GM13976 (cell line): Measurements from ENCODE around the gene SLC26A11.
"Not testable (repeated sequence)": the region's sequence is repeated elsewhere in the genome, so short reads cannot be mapped to it uniquely, and the experiment has no call there.

Experiments
- DNase-seq: peaks from one replicate; pipeline ENCODE4 v3.0.0; 2012; ENCODE audit warnings: low spot score
- CTCF ChIP-seq: IDR thresholded peaks from 2 replicates; pipeline ENCODE4 v1.5.1; 2012; ENCODE audit warnings: borderline replicate concordance, mild to moderate bottlenecking; ENCODE audit not compliant: insufficient read depth; ENCODE audit errors: extremely low read depth, missing control alignments, control extremely low read depth
- in situ Hi-C: fragments of 300-500 bp; cut with MboI; formaldehyde crosslinking; loops from one replicate; pipeline ENCODE4 v1.12.0; 2022; ENCODE audit warnings: low sequenced_read_pairs, mixed read lengths, inconsistent platforms; ENCODE audit not compliant: unreplicated experiment

The SLC26A11 gene

GRCh38 chr17:80195671-80196529 is 24.3 kb upstream of the SLC26A11 start:
- peak; percentile 77 for TF ChIP-seq CTCF
- in situ Hi-C loops = no loop called here
- DNase-seq = peak; percentile 73

GRCh38 chr17:80196652-80197051 is 23.6 kb upstream of the SLC26A11 start:
- TF ChIP-seq CTCF = no peak
- no peak for DNase-seq
- in situ Hi-C loops = no loop called here

DNA sequence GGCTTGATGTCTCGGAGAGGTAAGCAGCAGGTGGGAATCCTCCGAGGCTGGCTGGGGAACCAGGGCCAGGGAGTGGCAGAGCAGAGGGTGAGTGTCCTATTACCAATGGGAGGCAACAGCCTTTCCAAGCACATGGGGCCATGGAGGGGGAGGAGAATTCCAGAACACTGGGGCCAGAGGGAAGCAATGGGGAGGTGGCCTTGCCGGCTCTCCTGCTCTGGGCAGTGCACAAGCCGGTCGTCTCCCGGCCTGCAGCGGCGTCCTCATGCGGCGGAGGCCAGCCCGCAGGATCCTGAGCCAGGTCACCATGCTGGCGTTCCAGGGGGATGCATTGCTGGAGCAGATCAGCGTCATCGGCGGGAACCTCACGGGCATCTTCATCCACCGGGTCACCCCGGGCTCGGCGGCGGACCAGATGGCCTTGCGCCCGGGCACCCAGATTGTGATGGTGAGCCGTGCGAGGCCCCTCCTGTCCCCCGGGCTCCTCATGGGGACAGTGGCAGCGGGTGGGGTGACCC is 22.0 kb upstream of the SLC26A11 start:
- in situ Hi-C loops = no loop called here
- TF ChIP-seq CTCF = no peak
- no peak for DNase-seq

- DNase-seq = not testable (repeated sequence)
Measured at GRCh38 chr17:80199295-80199694, 20.9 kb upstream of the SLC26A11 start.

GRCh38 chr17:80201446-80201845 is 18.8 kb upstream of the SLC26A11 start:
- no peak for TF ChIP-seq CTCF
- DNase-seq = no peak
- in situ Hi-C loops = no loop called here

More at GRCh38 chr17:80199295-80199694, 20.9 kb upstream of the SLC26A11 start:
- in situ Hi-C loops = not testable (repeated sequence)

DNA sequence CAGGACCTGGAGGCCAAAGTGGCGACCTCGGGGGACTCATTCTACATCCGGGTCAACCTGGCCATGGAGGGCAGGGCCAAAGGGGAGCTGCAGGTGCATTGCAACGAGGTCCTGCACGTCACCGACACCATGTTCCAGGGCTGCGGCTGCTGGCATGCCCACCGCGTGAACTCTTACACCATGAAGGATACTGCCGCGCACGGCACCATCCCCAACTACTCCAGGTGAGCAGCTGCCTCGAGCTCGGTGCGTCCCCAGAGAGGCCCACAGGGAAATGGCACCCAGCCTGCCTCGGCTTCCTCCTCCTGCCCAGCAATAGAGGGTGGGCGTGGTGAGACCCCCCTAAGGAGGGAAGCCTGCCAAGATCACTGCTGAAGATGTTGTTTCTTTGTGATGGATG is 18.0 kb upstream of the SLC26A11 start:
- TF ChIP-seq CTCF = no peak
- in situ Hi-C loops = no loop called here
- DNase-seq = no peak

DNA sequence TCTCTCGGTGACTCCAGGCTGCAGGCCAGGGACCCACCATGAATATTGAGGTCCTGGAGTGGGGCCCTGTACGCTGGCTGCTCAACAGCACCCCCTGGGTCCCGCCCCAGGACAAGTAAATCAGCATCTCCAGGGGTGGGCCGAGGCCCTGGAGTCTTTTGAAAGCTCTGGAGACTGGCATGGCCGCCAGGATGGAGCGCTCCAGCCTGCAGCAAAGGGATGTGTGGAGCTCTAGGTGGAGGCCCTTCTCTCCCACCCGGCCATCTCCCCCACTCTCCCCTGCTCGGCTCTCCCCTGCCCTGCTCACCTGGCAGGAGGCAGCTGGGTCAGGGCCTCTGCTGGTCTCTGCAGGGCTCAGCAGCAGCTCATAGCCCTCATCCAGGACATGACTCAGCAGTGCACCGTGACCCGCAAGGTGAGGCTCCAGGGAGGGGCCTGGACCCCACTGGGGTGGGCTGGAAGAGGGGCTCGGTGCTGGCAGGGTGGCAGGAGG is 16.7 kb upstream of the SLC26A11 start:
- in situ Hi-C loops = no loop called here
- no peak for TF ChIP-seq CTCF
- DNase-seq = no peak
